Activated naive CD8-positive, alpha-beta T cell (primary cell): ENCODE data around the gene DDIT4.

Experiments used
- H3K27ac Mint-ChIP-seq: one replicate; pipeline ENCODE4 v1.8.0; 2021; ENCODE audit warnings: mixed read lengths
- H3K27me3 Mint-ChIP-seq: one replicate; pipeline ENCODE4 v1.8.0; 2021; ENCODE audit warnings: mixed read lengths
- H3K36me3 Mint-ChIP-seq: one replicate; pipeline ENCODE4 v1.8.0; 2021; ENCODE audit warnings: mixed read lengths
- H3K4me1 Mint-ChIP-seq: one replicate; pipeline ENCODE4 v1.8.0; 2021; ENCODE audit warnings: low read depth, mixed read lengths
- H3K4me3 Mint-ChIP-seq: one replicate; pipeline ENCODE4 v1.8.0; 2021; ENCODE audit warnings: mild to moderate bottlenecking, mixed read lengths
- H3K9me3 Mint-ChIP-seq: one replicate; pipeline ENCODE4 v1.8.0; 2021; ENCODE audit warnings: low read depth, mixed read lengths

The DDIT4 gene

GRCh38 chr10:72309290-72310240 lies 35.8 kb downstream of the DDIT4 start:
- no peaks in the 10 kb centered on the region for H3K27me3 Mint-ChIP-seq
- H3K9me3 Mint-ChIP-seq: no peaks in the 10 kb centered on the region
- H3K27ac Mint-ChIP-seq: peak overlapping the region; percentile 86
- H3K36me3 Mint-ChIP-seq: no peaks in the 10 kb centered on the region
- H3K4me3 Mint-ChIP-seq: peak overlapping the region; percentile 15
- peaks cover 60% of the 10 kb centered on the region for H3K4me1 Mint-ChIP-seq

GRCh38 chr10:72310241-72310633 lies 36.5 kb downstream of the DDIT4 start:
- no peak overlapping the region for H3K4me3 Mint-ChIP-seq
- peak overlapping the region; percentile 86 for H3K27ac Mint-ChIP-seq
- H3K9me3 Mint-ChIP-seq: no peaks in the 10 kb centered on the region
- H3K36me3 Mint-ChIP-seq: no peaks in the 10 kb centered on the region
- H3K4me1 Mint-ChIP-seq: peaks cover 62% of the 10 kb centered on the region
- H3K27me3 Mint-ChIP-seq: no peaks in the 10 kb centered on the region

GRCh38 chr10:72310636-72311035 lies 36.9 kb downstream of the DDIT4 start:
- Mint-ChIP-seq H3K27ac (peak overlapping the region; percentile 50), H3K27me3 (no peaks in the 10 kb centered on the region), H3K36me3 (no peaks in the 10 kb centered on the region), H3K9me3 (no peaks in the 10 kb centered on the region), H3K4me3 (no peak overlapping the region), H3K4me1 (peaks cover 62% of the 10 kb centered on the region)

GRCh38 chr10:72311667-72312066 lies 37.9 kb downstream of the DDIT4 start:
- H3K9me3 Mint-ChIP-seq: no peaks in the 10 kb centered on the region
- peak overlapping the region; percentile 66 for H3K27ac Mint-ChIP-seq
- no peaks in the 10 kb centered on the region for H3K36me3 Mint-ChIP-seq
- H3K4me1 Mint-ChIP-seq: peaks cover 63% of the 10 kb centered on the region
- H3K4me3 Mint-ChIP-seq: no peak overlapping the region
- no peaks in the 10 kb centered on the region for H3K27me3 Mint-ChIP-seq

- Mint-ChIP-seq H3K4me1 (peaks cover 66% of the 10 kb centered on the region), H3K27ac (no peak overlapping the region), H3K9me3 (no peaks in the 10 kb centered on the region), H3K4me3 (no peak overlapping the region), H3K36me3 (no peaks in the 10 kb centered on the region), H3K27me3 (no peaks in the 10 kb centered on the region)
Measured at GRCh38 chr10:72312865-72313391, 39.2 kb downstream of the DDIT4 start.

GRCh38 chr10:72314263-72314662 lies 40.5 kb downstream of the DDIT4 start:
- H3K4me3 Mint-ChIP-seq: no peak overlapping the region

GRCh38 chr10:72315054-72315453 lies 41.3 kb downstream of the DDIT4 start:
- Mint-ChIP-seq H3K4me1 (peaks cover 61% of the 10 kb centered on the region), H3K36me3 (no peaks in the 10 kb centered on the region), H3K4me3 (no peak overlapping the region), H3K9me3 (no peaks in the 10 kb centered on the region), H3K27ac (no peak overlapping the region), H3K27me3 (no peaks in the 10 kb centered on the region)

More at GRCh38 chr10:72314263-72314662, 40.5 kb downstream of the DDIT4 start:
- Mint-ChIP-seq H3K27ac (peak overlapping the region; percentile 46), H3K27me3 (no peaks in the 10 kb centered on the region), H3K4me1 (peaks cover 66% of the 10 kb centered on the region), H3K9me3 (no peaks in the 10 kb centered on the region), H3K36me3 (no peaks in the 10 kb centered on the region)

GRCh38 chr10:72315611-72316385 lies 42.1 kb downstream of the DDIT4 start:
- H3K4me3 Mint-ChIP-seq: peak overlapping the region; percentile 57
- peak overlapping the region; percentile 85 for H3K27ac Mint-ChIP-seq
- peaks cover 61% of the 10 kb centered on the region for H3K4me1 Mint-ChIP-seq
- H3K36me3 Mint-ChIP-seq: no peaks in the 10 kb centered on the region
- H3K27me3 Mint-ChIP-seq: no peaks in the 10 kb centered on the region
- H3K9me3 Mint-ChIP-seq: no peaks in the 10 kb centered on the region

GRCh38 chr10:72316386-72316700 lies 42.6 kb downstream of the DDIT4 start:
- Mint-ChIP-seq H3K9me3 (no peaks in the 10 kb centered on the region), H3K27me3 (no peaks in the 10 kb centered on the region), H3K27ac (peak overlapping the region; percentile 85), H3K36me3 (no peaks in the 10 kb centered on the region), H3K4me1 (peaks cover 62% of the 10 kb centered on the region), H3K4me3 (no peak overlapping the region)

GRCh38 chr10:72316748-72317435 lies 43.2 kb downstream of the DDIT4 start:
- Mint-ChIP-seq H3K4me3 (no peak overlapping the region), H3K36me3 (no peaks in the 10 kb centered on the region), H3K27ac (peak overlapping the region; percentile 92), H3K27me3 (no peaks in the 10 kb centered on the region), H3K4me1 (peaks cover 64% of the 10 kb centered on the region), H3K9me3 (no peaks in the 10 kb centered on the region)

- H3K36me3 Mint-ChIP-seq: no peaks in the 10 kb centered on the region
- no peaks in the 10 kb centered on the region for H3K27me3 Mint-ChIP-seq
Measured at GRCh38 chr10:72318418-72319262, 44.9 kb downstream of the DDIT4 start.

GRCh38 chr10:72319416-72320254 lies 45.9 kb downstream of the DDIT4 start:
- no peaks in the 10 kb centered on the region for H3K9me3 Mint-ChIP-seq
- peak overlapping the region; percentile 89 for H3K4me3 Mint-ChIP-seq
- H3K27me3 Mint-ChIP-seq: no peaks in the 10 kb centered on the region
- H3K4me1 Mint-ChIP-seq: peaks cover 83% of the 10 kb centered on the region
- H3K36me3 Mint-ChIP-seq: no peaks in the 10 kb centered on the region
- H3K27ac Mint-ChIP-seq: peak overlapping the region; percentile 100

More at GRCh38 chr10:72318418-72319262, 44.9 kb downstream of the DDIT4 start:
- Mint-ChIP-seq H3K27ac (peak overlapping the region; percentile 84), H3K9me3 (no peaks in the 10 kb centered on the region), H3K4me3 (peak overlapping the region; percentile 86), H3K4me1 (peaks cover 79% of the 10 kb centered on the region)

GRCh38 chr10:72320676-72321247 lies 47.0 kb downstream of the DDIT4 start:
- no peaks in the 10 kb centered on the region for H3K36me3 Mint-ChIP-seq
- H3K9me3 Mint-ChIP-seq: no peaks in the 10 kb centered on the region
- peaks cover 76% of the 10 kb centered on the region for H3K4me1 Mint-ChIP-seq
- H3K27ac Mint-ChIP-seq: peak overlapping the region; percentile 100
- H3K4me3 Mint-ChIP-seq: peak overlapping the region; percentile 89
- H3K27me3 Mint-ChIP-seq: no peaks in the 10 kb centered on the region
